Cardiac fibroblast (primary cell): Measurements from ENCODE around the gene OR5K4.

Experiments
- DNase-seq, 2 donors: peaks; one replicate each; pipeline versions ENCODE4 v3.0.0 to v3.0.0-alpha.2; 2010; ENCODE audit warnings: low read depth in 2 of 2
- H3K4me3 ChIP-seq, 2 donors: replicated peaks in 1 of 2; 1 replicate in 1 of 2; 2 replicates in 1 of 2; pipeline ENCODE4 v1.5.1; 2011; ENCODE audit warnings: low read depth in 2 of 2, low read length in 2 of 2, mild to moderate bottlenecking in 2 of 2, moderate library complexity in 1 of 2
- CTCF ChIP-seq: IDR thresholded peaks from one replicate; pipeline ENCODE4 v1.5.1; 2011; ENCODE audit warnings: low read depth, mild to moderate bottlenecking, low read length, inconsistent platforms

The OR5K4 gene

GRCh38 chr3:98353554-98353953, at the start of gene OR5K4:
TSS of gene OR5K4 (plus strand) at chr3:98353854. CDS start at chr3:98353854, 0 bp downstream.
- no peak for DNase-seq
- no peak within 1 kb of the TSS for H3K4me3 ChIP-seq
- no peak for TF ChIP-seq CTCF

- no peak for DNase-seq
- no peak for TF ChIP-seq CTCF
These were observed 31.6 kb upstream of the OR5K4 start for GRCh38 chr3:98322101-98322500.

GRCh38 chr3:98322686-98323085, 31.0 kb upstream of the OR5K4 start:
- TF ChIP-seq CTCF, result no peak
- no peak overlapping the region for H3K4me3 ChIP-seq
- no peak for DNase-seq

More at GRCh38 chr3:98322101-98322500, 31.6 kb upstream of the OR5K4 start:
- no peak overlapping the region for H3K4me3 ChIP-seq

GRCh38 chr3:98323425-98323824, 30.2 kb upstream of the OR5K4 start:
- no peak for DNase-seq
- H3K4me3 ChIP-seq, result no peak overlapping the region
- no peak for TF ChIP-seq CTCF

- H3K4me3 ChIP-seq, result no peak overlapping the region
- no peak for DNase-seq
- TF ChIP-seq CTCF, result no peak
These were observed 28.6 kb upstream of the OR5K4 start for GRCh38 chr3:98325055-98325454.

- TF ChIP-seq CTCF, result no peak
- H3K4me3 ChIP-seq, result no peak overlapping the region
- no peak for DNase-seq
These were observed 27.4 kb upstream of the OR5K4 start for GRCh38 chr3:98326105-98326893.
